ENCODE data around the gene SNX17. TPM values are rescaled to one million over a fixed set of nuclear protein-coding genes. Genes with fewer than 3 reads are reported as not detected.

Gene SNX17
- total and polyA plus RNA-seq, 2 of the 13 experiments (the other 11 are each of a cell fraction or from before 2014, with no cell fraction given), result 75.0 to 109 TPM

DNA sequence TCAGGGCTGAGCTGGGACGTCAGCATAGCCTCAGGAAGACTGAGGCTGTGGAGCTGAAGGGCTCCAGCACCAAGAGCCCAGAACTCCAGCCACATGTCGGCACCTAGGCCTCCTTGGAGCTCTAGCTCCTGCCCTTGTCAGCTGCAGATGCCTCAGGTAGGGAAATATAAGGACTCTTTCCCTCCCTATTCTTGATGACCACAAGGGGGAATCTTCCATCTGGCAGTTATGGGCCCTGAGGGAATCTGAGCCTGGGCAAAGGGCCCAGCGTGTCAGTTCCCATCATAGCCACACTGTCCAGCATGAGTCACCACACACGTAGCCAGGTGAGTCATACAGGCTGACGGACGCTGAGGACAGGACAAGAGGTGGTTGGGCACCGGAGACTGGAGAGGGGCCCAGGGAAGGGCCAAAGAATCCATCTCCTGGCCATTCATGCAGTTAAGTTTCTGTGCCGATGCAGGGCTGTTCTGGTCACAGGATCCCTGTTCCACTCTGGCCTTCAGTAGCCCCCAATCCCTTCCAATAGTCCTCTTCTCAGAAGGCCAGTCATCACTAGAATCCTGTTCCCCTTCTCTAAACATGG lies 49.4 kb upstream of the SNX17 start (continued):
- TF ChIP-seq, protein P1, sequence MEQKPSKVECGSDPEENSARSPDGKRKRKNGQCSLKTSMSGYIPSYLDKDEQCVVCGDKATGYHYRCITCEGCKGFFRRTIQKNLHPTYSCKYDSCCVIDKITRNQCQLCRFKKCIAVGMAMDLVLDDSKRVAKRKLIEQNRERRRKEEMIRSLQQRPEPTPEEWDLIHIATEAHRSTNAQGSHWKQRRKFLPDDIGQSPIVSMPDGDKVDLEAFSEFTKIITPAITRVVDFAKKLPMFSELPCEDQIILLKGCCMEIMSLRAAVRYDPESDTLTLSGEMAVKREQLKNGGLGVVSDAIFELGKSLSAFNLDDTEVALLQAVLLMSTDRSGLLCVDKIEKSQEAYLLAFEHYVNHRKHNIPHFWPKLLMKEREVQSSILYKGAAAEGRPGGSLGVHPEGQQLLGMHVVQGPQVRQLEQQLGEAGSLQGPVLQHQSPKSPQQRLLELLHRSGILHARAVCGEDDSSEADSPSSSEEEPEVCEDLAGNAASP (CRISPR knock-in tag; IDR thresholded peaks at IDR 0.05; ENCODE audit: borderline replicate concordance), result peak; percentile 12
- TF ChIP-seq MAFF (IDR thresholded peaks at IDR 0.05; ENCODE audit: low read depth, low read length) (0 out of 2 replicates have a peak, but pooled peaks have one; percentile 13), DPF2 (CRISPR knock-in tag; IDR thresholded peaks at IDR 0.05; ENCODE audit: borderline replicate concordance, low read depth) (0 out of 2 replicates have a peak, but pooled peaks have one; percentile 33), FOSL2 (CRISPR knock-in tag; IDR thresholded peaks at IDR 0.05) (peak; percentile 100), ZBTB33 (CRISPR knock-in tag; IDR thresholded peaks at IDR 0.05) (peak; percentile 66; the same call in 1 of the 2 replicates), HNF4A (CRISPR knock-in tag; IDR thresholded peaks at IDR 0.05) (peak; percentile 46; the same call in 1 of the 2 replicates), ZNF766 (CRISPR knock-in tag; IDR thresholded peaks at IDR 0.05; ENCODE audit: borderline replicate concordance) (no peak), ZNF879 (CRISPR knock-in tag; IDR thresholded peaks at IDR 0.05) (no peak), YEATS2 (CRISPR knock-in tag; IDR thresholded peaks at IDR 0.05; ENCODE audit: borderline replicate concordance) (peak; percentile 88; the same call in 1 of the 2 replicates), IKZF4 (CRISPR knock-in tag; IDR thresholded peaks at IDR 0.05; ENCODE audit: borderline replicate concordance, low read depth, not compliant biosample characterization) (peak; percentile 83), ERF (CRISPR knock-in tag; IDR thresholded peaks at IDR 0.05) (peak; percentile 89; the same call in 1 of the 2 replicates), EZH2 (conservative IDR thresholded peaks at IDR 0.05; ENCODE audit: low read depth, low read length) (no peak), CBX1 (IDR thresholded peaks at IDR 0.05; ENCODE audit: low read depth) (peak; percentile 84), ZNF501 (CRISPR knock-in tag; IDR thresholded peaks at IDR 0.05) (peak; percentile 91; the same call in 1 of the 2 replicates), ARHGAP35 (CRISPR knock-in tag; IDR thresholded peaks at IDR 0.05; ENCODE audit: borderline replicate concordance) (0 out of 2 replicates have a peak, but pooled peaks have one; percentile 67), CBX5 (CRISPR knock-in tag; IDR thresholded peaks at IDR 0.05; ENCODE audit: borderline replicate concordance) (peak; percentile 91; the same call in 1 of the 2 replicates), GABPA (IDR thresholded peaks at IDR 0.05; ENCODE audit: low read depth, low read length) (no peak), GABPA (CRISPR knock-in tag; IDR thresholded peaks at IDR 0.05; ENCODE audit: low read depth) (peak; percentile 74), UBTF (CRISPR knock-in tag; IDR thresholded peaks at IDR 0.05) (peak; percentile 73), CBFB (CRISPR knock-in tag; IDR thresholded peaks at IDR 0.05) (peak; percentile 75; the same call in 1 of the 2 replicates), CBX2 (IDR thresholded peaks at IDR 0.05; ENCODE audit: low read depth, low read length) (no peak), CBX2 (CRISPR knock-in tag; IDR thresholded peaks at IDR 0.05; ENCODE audit: low read depth) (no peak)
- TF ChIP-seq, protein P2, sequence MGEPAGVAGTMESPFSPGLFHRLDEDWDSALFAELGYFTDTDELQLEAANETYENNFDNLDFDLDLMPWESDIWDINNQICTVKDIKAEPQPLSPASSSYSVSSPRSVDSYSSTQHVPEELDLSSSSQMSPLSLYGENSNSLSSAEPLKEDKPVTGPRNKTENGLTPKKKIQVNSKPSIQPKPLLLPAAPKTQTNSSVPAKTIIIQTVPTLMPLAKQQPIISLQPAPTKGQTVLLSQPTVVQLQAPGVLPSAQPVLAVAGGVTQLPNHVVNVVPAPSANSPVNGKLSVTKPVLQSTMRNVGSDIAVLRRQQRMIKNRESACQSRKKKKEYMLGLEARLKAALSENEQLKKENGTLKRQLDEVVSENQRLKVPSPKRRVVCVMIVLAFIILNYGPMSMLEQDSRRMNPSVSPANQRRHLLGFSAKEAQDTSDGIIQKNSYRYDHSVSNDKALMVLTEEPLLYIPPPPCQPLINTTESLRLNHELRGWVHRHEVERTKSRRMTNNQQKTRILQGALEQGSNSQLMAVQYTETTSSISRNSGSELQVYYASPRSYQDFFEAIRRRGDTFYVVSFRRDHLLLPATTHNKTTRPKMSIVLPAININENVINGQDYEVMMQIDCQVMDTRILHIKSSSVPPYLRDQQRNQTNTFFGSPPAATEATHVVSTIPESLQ (CRISPR knock-in tag; conservative IDR thresholded peaks at IDR 0.05), result 0 out of 2 replicates have a peak, but pooled peaks have one; percentile 45

Data from HepG2 (cell line).